NCI-H1105 treated with DMSO at 0.1 percent for 48 hours (cell line): ENCODE measurements around the gene FRMD3.

Experiments
- DNase-seq: peaks from one replicate; lab custom pipeline; 2025; lab: John Stamatoyannopoulos, UW

The FRMD3 gene

GRCh38 chr9:83473488-83473971 lies 64.7 kb downstream of the FRMD3 start:
- no peak for DNase-seq

GRCh38 chr9:83472764-83473163 lies 65.4 kb downstream of the FRMD3 start:
- DNase-seq = no peak

GRCh38 chr9:83472221-83472665 lies 66.0 kb downstream of the FRMD3 start:
- DNase-seq = no peak

- DNase-seq = no peak
Observed at GRCh38 chr9:83471241-83471640, 67.0 kb downstream of the FRMD3 start.

- DNase-seq = no peak
Observed at GRCh38 chr9:83469722-83470121, 68.5 kb downstream of the FRMD3 start.

GRCh38 chr9:83468821-83469220 lies 69.4 kb downstream of the FRMD3 start:
- no peak for DNase-seq

- DNase-seq = no peak
Observed at GRCh38 chr9:83466877-83467276, 71.3 kb downstream of the FRMD3 start.

- DNase-seq = no peak
Observed at GRCh38 chr9:83466351-83466750, 71.8 kb downstream of the FRMD3 start.

GRCh38 chr9:83459830-83460229 lies 78.4 kb downstream of the FRMD3 start:
- DNase-seq = no peak

GRCh38 chr9:83458530-83458929 lies 79.7 kb downstream of the FRMD3 start:
- no peak for DNase-seq

GRCh38 chr9:83457005-83457404 lies 81.2 kb downstream of the FRMD3 start:
- no peak for DNase-seq

GRCh38 chr9:83456226-83456625 lies 82.0 kb downstream of the FRMD3 start:
- no peak for DNase-seq

GRCh38 chr9:83454076-83454475 lies 84.1 kb downstream of the FRMD3 start:
- DNase-seq = no peak

GRCh38 chr9:83451308-83451707 lies 86.9 kb downstream of the FRMD3 start:
- DNase-seq = no peak

GRCh38 chr9:83449983-83450382 lies 88.2 kb downstream of the FRMD3 start:
- DNase-seq = peak; percentile 23

GRCh38 chr9:83449166-83449565 lies 89.0 kb downstream of the FRMD3 start:
- no peak for DNase-seq

- DNase-seq = no peak
Observed at GRCh38 chr9:83448626-83449025, 89.6 kb downstream of the FRMD3 start.

GRCh38 chr9:83447351-83447750 lies 90.8 kb downstream of the FRMD3 start:
- DNase-seq = no peak

- no peak for DNase-seq
Observed at GRCh38 chr9:83445703-83446265, 92.4 kb downstream of the FRMD3 start.

- DNase-seq = peak; percentile 9
Observed at GRCh38 chr9:83444110-83444509, 94.1 kb downstream of the FRMD3 start.

- peak; percentile 8 for DNase-seq
Observed at GRCh38 chr9:83441390-83441789, 96.8 kb downstream of the FRMD3 start.

- DNase-seq = no peak
Observed at GRCh38 chr9:83440641-83441040, 97.6 kb downstream of the FRMD3 start.

GRCh38 chr9:83435301-83435700 lies 102.9 kb downstream of the FRMD3 start:
- DNase-seq = no peak

GRCh38 chr9:83434254-83434653 lies 103.9 kb downstream of the FRMD3 start:
- no peak for DNase-seq
